Measurements from ENCODE around the gene PPT2. TPM values are rescaled to one million over a fixed set of nuclear protein-coding genes. Genes with fewer than 3 reads are reported as not detected.

Gene PPT2
- 10 to 100 TPM; 13.2 to 14.8 TPM for total RNA-seq

DNA sequence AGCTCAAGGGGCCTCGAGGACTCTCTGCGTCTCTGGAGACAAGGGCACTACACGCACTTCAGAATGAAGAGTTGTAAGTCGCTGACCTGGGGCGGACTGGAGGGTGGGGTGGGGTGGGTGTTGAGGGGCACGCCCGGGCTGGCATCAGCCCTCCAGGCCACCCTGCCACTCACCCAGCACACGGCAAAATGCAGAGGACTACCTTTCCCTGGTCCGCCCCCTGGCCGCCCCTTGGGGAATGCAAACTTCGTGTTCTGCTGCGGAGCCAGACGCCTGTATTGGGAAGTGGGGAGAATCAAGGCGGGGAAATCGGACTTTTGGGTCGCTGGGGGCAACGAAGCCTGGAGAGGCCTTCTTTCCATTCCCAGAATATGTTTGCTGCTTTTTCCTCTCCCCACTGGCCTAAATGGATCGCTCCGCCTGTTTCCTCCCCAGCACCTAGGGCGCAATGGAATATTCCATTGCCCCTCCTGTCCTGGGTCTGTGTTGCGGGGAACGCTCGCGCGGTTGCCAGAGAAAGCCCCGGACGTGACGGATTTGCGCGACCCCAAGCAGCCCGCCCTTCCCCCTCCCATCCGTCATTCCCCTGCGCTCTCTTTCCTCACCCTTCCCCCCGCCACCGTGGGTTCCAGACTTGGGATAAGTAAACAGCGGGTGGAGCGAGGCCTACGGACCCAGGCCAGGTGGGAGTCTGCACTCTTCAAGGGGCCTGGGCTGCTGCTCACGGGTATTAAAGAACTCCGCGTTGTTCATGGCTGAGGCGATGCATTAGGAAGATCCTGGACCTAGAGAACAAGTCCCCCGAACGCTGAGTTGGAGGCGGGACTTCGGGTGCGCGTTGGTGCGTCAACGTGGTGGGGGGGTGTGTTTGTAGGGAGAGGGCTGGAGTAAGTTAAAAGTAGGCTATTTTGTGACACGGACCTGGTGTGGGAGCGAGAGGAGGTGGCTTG, at the start of gene PPT2:
Gene PPT2, plus strand, starts transcription at position 578 of the 950 bp plus-strand sequence. CDS start 454 bp downstream, outside the sequence.
- intact Hi-C loops (cut with micrococcal nuclease), result loop anchor here (1.0 to 5.0 kb wide), 7 partner anchors 23 to 197 kb away; partner anchors contain the start of genes FKBPL, NELFE and SKIC2
- peaks cover 46% of the 10 kb centered on the region for H3K4me1 Mint-ChIP-seq (ENCODE audit: low read depth)
- H3K9me3 Mint-ChIP-seq, result no peaks in the 10 kb centered on the region
- peaks cover 7% of the 10 kb centered on the region for H3K27me3 Mint-ChIP-seq (ENCODE audit: low read depth)
- H3K27ac Mint-ChIP-seq, result peak within 1 kb of the TSS; percentile 88
- H3K36me3 Mint-ChIP-seq (ENCODE audit: low read depth), result peaks cover 14% of the 10 kb centered on the region
- CTCF ChIA-PET, result interaction anchor here (1.0 kb wide), 1 partner anchor 39 kb away, joined by 3 read pairs; the partner anchor contains the start of gene GPSM3
- peak within 1 kb of the TSS; percentile 99 for H3K4me3 Mint-ChIP-seq
- peak; percentile 90 for DNase-seq

DNA sequence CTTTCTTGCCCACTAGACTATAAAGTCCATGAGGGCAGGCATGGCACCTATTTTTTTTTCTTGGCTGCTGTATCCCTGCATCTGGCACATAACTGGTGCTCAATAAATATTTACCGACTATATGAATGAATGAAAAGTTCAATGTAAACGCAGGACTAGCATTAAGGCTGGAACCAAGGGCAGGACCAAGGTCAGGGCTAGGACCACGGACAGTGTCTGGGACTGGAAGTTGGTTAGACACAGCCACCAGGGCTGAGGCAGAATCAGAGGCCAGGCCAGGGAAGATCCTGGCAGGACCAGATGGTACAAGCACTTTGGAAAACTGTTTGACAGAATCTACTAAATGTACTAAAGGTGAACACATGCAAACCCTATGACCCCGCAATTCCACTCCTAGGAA, 48.5 kb upstream of the PPT2 start:
- no peak for DNase-seq
- Mint-ChIP-seq H3K27ac (no peak overlapping the region), H3K9me3 (no peaks in the 10 kb centered on the region), H3K4me1 (ENCODE audit: low read depth) (peaks cover 25% of the 10 kb centered on the region), H3K4me3 (no peak overlapping the region), H3K27me3 (ENCODE audit: low read depth) (peaks cover 2% of the 10 kb centered on the region), H3K36me3 (ENCODE audit: low read depth) (no peaks in the 10 kb centered on the region)
- intact Hi-C loops (cut with micrococcal nuclease), result no loop called here
- CTCF ChIA-PET, result no interaction called here

- no peak for DNase-seq
- intact Hi-C loops (cut with micrococcal nuclease), result no loop called here
- Mint-ChIP-seq H3K27me3 (ENCODE audit: low read depth) (no peaks in the 10 kb centered on the region), H3K4me3 (no peak overlapping the region), H3K9me3 (no peaks in the 10 kb centered on the region), H3K36me3 (ENCODE audit: low read depth) (no peaks in the 10 kb centered on the region), H3K27ac (no peak overlapping the region), H3K4me1 (ENCODE audit: low read depth) (peaks cover 25% of the 10 kb centered on the region)
- CTCF ChIA-PET, result interaction anchor here (1.1 kb wide), 1 partner anchor 11 kb away, joined by 3 read pairs; no protein-coding TSS in a partner anchor
Observed at GRCh38 chr6:32107406-32107805, 46.5 kb upstream of the PPT2 start.

- no peak overlapping the region for H3K27ac Mint-ChIP-seq
Observed at GRCh38 chr6:32108094-32108627, 45.8 kb upstream of the PPT2 start.

DNA sequence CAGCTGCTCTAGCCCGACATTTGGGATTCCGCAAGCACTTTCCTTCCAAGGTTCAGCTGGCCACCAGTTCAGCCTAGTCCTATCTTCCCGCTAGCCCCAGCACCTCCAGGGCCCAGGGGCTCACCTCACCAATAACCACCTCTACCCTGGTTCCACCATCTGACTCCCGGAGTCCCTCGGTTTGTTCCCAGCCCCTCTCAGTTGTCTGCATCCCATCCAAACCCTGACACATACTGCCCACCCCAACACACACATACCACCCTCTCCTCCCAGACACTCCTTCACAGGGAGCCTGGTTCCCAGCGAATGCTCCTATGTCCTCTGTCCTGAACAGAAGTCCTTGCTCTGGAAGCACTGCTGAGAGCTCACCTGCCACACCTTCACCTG, 45.2 kb upstream of the PPT2 start:
- CTCF ChIA-PET, result no interaction called here
- H3K4me3 Mint-ChIP-seq, result no peak overlapping the region
- H3K27ac Mint-ChIP-seq, result no peak overlapping the region
- no peaks in the 10 kb centered on the region for H3K36me3 Mint-ChIP-seq (ENCODE audit: low read depth)
- H3K27me3 Mint-ChIP-seq (ENCODE audit: low read depth), result no peaks in the 10 kb centered on the region
- DNase-seq, result no peak
- H3K9me3 Mint-ChIP-seq, result no peaks in the 10 kb centered on the region
- H3K4me1 Mint-ChIP-seq (ENCODE audit: low read depth), result peaks cover 25% of the 10 kb centered on the region
- intact Hi-C loops (cut with micrococcal nuclease), result no loop called here

More at GRCh38 chr6:32108094-32108627, 45.8 kb upstream of the PPT2 start:
- no peak for DNase-seq
- Mint-ChIP-seq H3K9me3 (no peaks in the 10 kb centered on the region), H3K4me1 (ENCODE audit: low read depth) (peaks cover 25% of the 10 kb centered on the region), H3K27me3 (ENCODE audit: low read depth) (no peaks in the 10 kb centered on the region), H3K4me3 (no peak overlapping the region), H3K36me3 (ENCODE audit: low read depth) (no peaks in the 10 kb centered on the region)
- CTCF ChIA-PET, result no interaction called here
- intact Hi-C loops (cut with micrococcal nuclease), result no loop called here

DNA sequence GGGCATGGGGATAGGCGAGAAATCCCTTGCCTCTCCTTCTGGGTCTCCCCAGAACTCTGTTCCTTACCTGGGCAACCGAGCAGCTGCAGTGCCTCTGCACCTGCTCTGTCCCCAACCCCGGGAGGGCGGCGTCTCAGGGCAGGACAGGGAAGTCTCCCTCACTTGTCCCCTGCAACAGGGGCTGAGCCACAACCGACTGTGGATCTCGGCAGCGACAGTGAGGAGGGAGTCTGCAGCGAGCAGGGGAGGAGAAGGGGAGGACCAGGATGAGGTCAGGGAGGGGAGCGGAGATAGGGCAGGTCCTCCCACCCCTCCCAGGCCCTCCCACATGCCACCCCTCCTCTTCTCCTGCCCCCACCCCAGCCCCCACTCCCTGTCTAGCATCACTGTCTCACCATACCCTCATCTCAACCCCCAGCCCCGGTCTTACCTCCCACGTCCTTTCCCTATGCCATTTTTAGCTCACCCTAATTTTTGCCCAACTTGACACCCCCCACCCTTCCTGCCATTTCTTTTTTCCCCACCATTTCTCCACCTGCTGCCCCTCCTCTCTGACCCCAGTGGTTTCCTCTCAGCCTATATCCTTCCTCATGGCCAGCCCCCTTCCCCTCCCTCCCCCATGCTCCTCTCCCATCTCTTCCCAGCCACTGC, 44.7 kb upstream of the PPT2 start, which contains the start of gene TNXB:
Gene TNXB, minus strand, starts transcription at position 225 of the 651 bp plus-strand sequence. CDS start 11,140 bp downstream, outside the sequence.
- Mint-ChIP-seq H3K4me3 (no peak within 1 kb of the TSS), H3K9me3 (no peaks in the 10 kb centered on the region), H3K27ac (no peak within 1 kb of the TSS), H3K4me1 (ENCODE audit: low read depth) (peaks cover 25% of the 10 kb centered on the region), H3K36me3 (ENCODE audit: low read depth) (no peaks in the 10 kb centered on the region), H3K27me3 (ENCODE audit: low read depth) (no peaks in the 10 kb centered on the region)
- no peak for DNase-seq
- intact Hi-C loops (cut with micrococcal nuclease), result no loop called here
- CTCF ChIA-PET, result no interaction called here

- Mint-ChIP-seq H3K36me3 (ENCODE audit: low read depth) (peaks cover 2% of the 10 kb centered on the region), H3K27me3 (ENCODE audit: low read depth) (no peaks in the 10 kb centered on the region), H3K27ac (no peak overlapping the region), H3K9me3 (no peaks in the 10 kb centered on the region), H3K4me3 (no peak overlapping the region), H3K4me1 (ENCODE audit: low read depth) (peaks cover 26% of the 10 kb centered on the region)
- CTCF ChIA-PET, result no interaction called here
- no peak for DNase-seq
- intact Hi-C loops (cut with micrococcal nuclease), result no loop called here
Observed at GRCh38 chr6:32109765-32110160, 44.2 kb upstream of the PPT2 start.

- Mint-ChIP-seq H3K36me3 (ENCODE audit: low read depth) (peaks cover 4% of the 10 kb centered on the region), H3K27ac (no peak overlapping the region), H3K4me3 (no peak overlapping the region), H3K27me3 (ENCODE audit: low read depth) (no peaks in the 10 kb centered on the region), H3K4me1 (ENCODE audit: low read depth) (peaks cover 28% of the 10 kb centered on the region), H3K9me3 (no peaks in the 10 kb centered on the region)
- no peak for DNase-seq
- CTCF ChIA-PET, result no interaction called here
- intact Hi-C loops (cut with micrococcal nuclease), result no loop called here
Observed at GRCh38 chr6:32110632-32111031, 43.3 kb upstream of the PPT2 start.

GRCh38 chr6:32111424-32112066, 42.4 kb upstream of the PPT2 start:
- intact Hi-C loops (cut with micrococcal nuclease), result no loop called here
- Mint-ChIP-seq H3K27ac (peak overlapping the region; percentile 6), H3K4me3 (no peak overlapping the region)

GRCh38 chr6:32112431-32112980, 41.4 kb upstream of the PPT2 start:
- Mint-ChIP-seq H3K9me3 (no peaks in the 10 kb centered on the region), H3K27ac (no peak overlapping the region), H3K4me3 (no peak overlapping the region), H3K27me3 (ENCODE audit: low read depth) (no peaks in the 10 kb centered on the region), H3K36me3 (ENCODE audit: low read depth) (peaks cover 9% of the 10 kb centered on the region), H3K4me1 (ENCODE audit: low read depth) (peaks cover 27% of the 10 kb centered on the region)
- intact Hi-C loops (cut with micrococcal nuclease), result no loop called here
- no peak for DNase-seq
- CTCF ChIA-PET, result no interaction called here

More at GRCh38 chr6:32111424-32112066, 42.4 kb upstream of the PPT2 start:
- CTCF ChIA-PET, result no interaction called here
- DNase-seq, result no peak
- Mint-ChIP-seq H3K27me3 (ENCODE audit: low read depth) (no peaks in the 10 kb centered on the region), H3K9me3 (no peaks in the 10 kb centered on the region), H3K4me1 (ENCODE audit: low read depth) (peaks cover 28% of the 10 kb centered on the region), H3K36me3 (ENCODE audit: low read depth) (peaks cover 8% of the 10 kb centered on the region)

- H3K27me3 Mint-ChIP-seq (ENCODE audit: low read depth), result no peaks in the 10 kb centered on the region
- H3K36me3 Mint-ChIP-seq (ENCODE audit: low read depth), result peaks cover 15% of the 10 kb centered on the region
- intact Hi-C loops (cut with micrococcal nuclease), result no loop called here
- H3K4me3 Mint-ChIP-seq, result no peak overlapping the region
- DNase-seq, result no peak
- H3K9me3 Mint-ChIP-seq, result no peaks in the 10 kb centered on the region
- peaks cover 15% of the 10 kb centered on the region for H3K4me1 Mint-ChIP-seq (ENCODE audit: low read depth)
- CTCF ChIA-PET, result no interaction called here
- H3K27ac Mint-ChIP-seq, result peak overlapping the region; percentile 54
Observed at GRCh38 chr6:32113386-32114352, 40.3 kb upstream of the PPT2 start.

All from activated naive CD4-positive, alpha-beta T cell treated with anti-CD3 and anti-CD28 coated beads for 36 hours (primary cell).